Transverse colon (tissue), 4 donors: ENCODE results near the gene NEDD4L.

ENCODE experiments used
- CTCF ChIP-seq, 5 experiments: fragments of 200-600 bp in 3 of 5; fragments of 450-650 bp in 2 of 5; sonication (generic) in 3 of 5; IDR thresholded peaks; 1 replicate in 2 of 5; 2 replicates in 3 of 5; pipeline ENCODE4 v1.5.1; 2016 to 2017; ENCODE audit warnings: antibody characterized with exemption in 5 of 5, inconsistent platforms in 3 of 5, mild to moderate bottlenecking in 2 of 5, moderate library complexity in 1 of 5
- POLR2A ChIP-seq: fragments of 450-650 bp; IDR thresholded peaks from one replicate; pipeline ENCODE4 v1.6.1; 2016; ENCODE audit warnings: antibody characterized with exemption, mild to moderate bottlenecking, moderate library complexity
- POLR2AphosphoS5 ChIP-seq, 3 donors: sonication (generic); formaldehyde crosslinking; IDR thresholded peaks; one replicate each; pipeline ENCODE4 v1.6.1; 2016; ENCODE audit warnings: antibody characterized with exemption in 3 of 3

- TF ChIP-seq CTCF (IDR thresholded peaks at IDR 0.05) (no peak), POLR2AphosphoS5 (IDR thresholded peaks at IDR 0.05) (no peak), POLR2A (no peak)
Measured at GRCh38 chr18:58205443-58206160, 161.6 kb downstream of the NEDD4L start.
